HepG2 (cell line): ENCODE results near the gene CACNA2D3. TPM values are rescaled to one million over a fixed set of nuclear protein-coding genes. Genes with fewer than 3 reads are reported as not detected.

ENCODE experiments used
- ATAC-seq: fragments of 200-7000 bp; cut with Tn5 transposase; 3 replicates; pipeline ENCODE4 v1.9.1; 2020; ENCODE audit warnings: mild to moderate bottlenecking, moderate library complexity
- BruUV-seq: library from RNA; stranded (reverse); fragments of 400-500 nt; replicated peaks from 2 replicates; lab custom pipeline; 2021; lab: Mats Ljungman, UMichigan
- CTCF ChIA-PET: fragments of 300-600 bp; formaldehyde crosslinking; extraction: SDS; loops from one replicate; lab custom pipeline; 2021; ENCODE audit warnings: low total read pairs, inconsistent platforms, low intra/inter-chr PET ratio; lab: Yijun Ruan, JAX
- POLR2A ChIA-PET: fragments of 350-600 bp; sonication (Branson Sonifier 250); formaldehyde crosslinking; loops from one replicate; lab custom pipeline; 2020; ENCODE audit warnings: antibody characterized with exemption, inconsistent platforms; lab: Yijun Ruan, JAX
- DNase-seq: peaks from one replicate; pipeline ENCODE4 v3.0.0-alpha.2; 2015; ENCODE audit warnings: low spot score
- FAIRE-seq: peaks from 3 replicates; lab custom pipeline; 2011; peaks lifted over from hg19 to GRCh38; lab: Jason Lieb, UNC
- H2AFZ ChIP-seq: one replicate; pipeline ENCODE4 v1.6.1; 2011; ENCODE audit warnings: low read length, inconsistent platforms
- H3K27ac ChIP-seq: fragments of 300-600 bp; 3 replicates; pipeline ENCODE4 v1.8.0; 2011; ENCODE audit warnings: mixed run types, mild to moderate bottlenecking, mixed read lengths, low read length, inconsistent platforms; ENCODE audit not compliant: insufficient read depth; ENCODE audit errors: extremely low read length
- H3K27me3 ChIP-seq, 2 experiments: fragments of 200-600 bp in 1 of 2; 2 replicates in 1 of 2; 3 replicates in 1 of 2; pipeline versions ENCODE4 v1.6.0 to v1.8.0; 2011; ENCODE audit warnings: low read length in 2 of 2, mild to moderate bottlenecking in 2 of 2, moderate library complexity in 2 of 2, inconsistent platforms in 1 of 2; ENCODE audit not compliant: insufficient read depth in 2 of 2, control insufficient read depth in 1 of 2
- H3K36me3 ChIP-seq, 2 experiments: fragments of 200-600 bp in 1 of 2; replicated peaks in 1 of 2; 2 replicates in 1 of 2; 3 replicates in 1 of 2; pipeline versions ENCODE4 v1.5.1 to v1.8.0; 2011; ENCODE audit warnings: low read length in 2 of 2, inconsistent platforms in 1 of 2; ENCODE audit not compliant: insufficient read depth in 2 of 2, control insufficient read depth in 1 of 2
- H3K4me1 ChIP-seq: 2 replicates; pipeline ENCODE4 v1.5.1; 2012; ENCODE audit warnings: low read length, inconsistent platforms; ENCODE audit not compliant: insufficient read depth
- H3K4me2 ChIP-seq: 2 replicates; pipeline ENCODE4 v1.6.0; 2011; ENCODE audit warnings: low read depth, low read length, inconsistent platforms
- H3K4me3 ChIP-seq, 3 experiments: fragments of 200-600 bp in 1 of 3; sonication (generic), shearing (Covaris generic) in 1 of 3; replicated peaks in 1 of 3; 2 replicates each; pipeline ENCODE4 v1.5.1; 2011 to 2016; ENCODE audit warnings: low read length in 3 of 3, inconsistent platforms in 2 of 3, low read depth in 2 of 3, mild to moderate bottlenecking in 2 of 3, control low read depth in 1 of 3, mixed read lengths in 1 of 3; ENCODE audit not compliant: insufficient read depth in 1 of 3
- H3K79me2 ChIP-seq: one replicate; pipeline ENCODE4 v1.6.1; 2011; ENCODE audit warnings: low read length, inconsistent platforms; ENCODE audit not compliant: insufficient read depth
- H3K9ac ChIP-seq: 2 replicates; pipeline ENCODE4 v1.6.0; 2011; ENCODE audit warnings: mild to moderate bottlenecking, low read depth, low read length, inconsistent platforms; ENCODE audit not compliant: insufficient read depth
- H3K9me3 ChIP-seq: 2 replicates; pipeline ENCODE4 v1.5.1; 2012; ENCODE audit warnings: mild to moderate bottlenecking, low read length
- H4K20me1 ChIP-seq: 2 replicates; pipeline ENCODE4 v1.6.0; 2011; ENCODE audit warnings: inconsistent platforms, mild to moderate bottlenecking, low read length, moderate library complexity; ENCODE audit not compliant: insufficient read depth
- CHCHD3 ChIP-seq: sonication (generic); formaldehyde crosslinking; IDR thresholded peaks from 2 replicates; pipeline ENCODE4 v1.8.0; 2022; ENCODE audit warnings: mild to moderate bottlenecking, missing genetic modification reagents, moderate library complexity
- E2F5 ChIP-seq: sonication (generic); formaldehyde crosslinking; conservative IDR thresholded peaks from 2 replicates; pipeline ENCODE4 v1.4.0; 2020; ENCODE audit warnings: missing genetic modification reagents
- ELF3 ChIP-seq: IDR thresholded peaks from 2 replicates; pipeline ENCODE4 v1.6.1; 2016; ENCODE audit warnings: missing genetic modification reagents, missing compliant biosample characterization
- ELK4 ChIP-seq: sonication (generic); formaldehyde crosslinking; IDR thresholded peaks from 2 replicates; pipeline ENCODE4 v1.9.0; 2021; ENCODE audit warnings: missing genetic modification reagents, borderline replicate concordance
- FOXO4 ChIP-seq: sonication (generic); formaldehyde crosslinking; conservative IDR thresholded peaks from 2 replicates; pipeline ENCODE4 v1.8.1; 2023; ENCODE audit warnings: missing genetic modification reagents
- MAF1 ChIP-seq: sonication (generic); formaldehyde crosslinking; IDR thresholded peaks from 2 replicates; pipeline ENCODE4 v1.5.0; 2020; ENCODE audit warnings: missing genetic modification reagents, borderline replicate concordance
- MIXL1 ChIP-seq: IDR thresholded peaks from 2 replicates; pipeline ENCODE4 v1.6.1; 2016
- SKIL ChIP-seq: sonication (generic); formaldehyde crosslinking; IDR thresholded peaks from 2 replicates; pipeline ENCODE4 v1.8.0; 2022; ENCODE audit warnings: missing genetic modification reagents, mild to moderate bottlenecking, moderate library complexity, borderline replicate concordance
- SP140L ChIP-seq: sonication (generic); formaldehyde crosslinking; IDR thresholded peaks from 2 replicates; pipeline ENCODE4 v1.4.0; 2020; ENCODE audit warnings: missing genetic modification reagents, borderline replicate concordance
- THAP7 ChIP-seq: sonication (generic); formaldehyde crosslinking; IDR thresholded peaks from 2 replicates; pipeline ENCODE4 v1.8.1; 2023; ENCODE audit warnings: mild to moderate bottlenecking, missing genetic modification reagents
- XRCC5 ChIP-seq: fragments of 200-400 bp; formaldehyde crosslinking; optimal IDR thresholded peaks from 2 replicates; pipeline ENCODE3; 2017; ENCODE audit warnings: mild to moderate bottlenecking, low read length
- ZFP1 ChIP-seq: IDR thresholded peaks from 2 replicates; pipeline ENCODE4 v1.6.1; 2016
- ZMYM3 ChIP-seq: sonication (generic); formaldehyde crosslinking; IDR thresholded peaks from 2 replicates; pipeline ENCODE4 v1.5.1; 2020; ENCODE audit warnings: mild to moderate bottlenecking, missing genetic modification reagents
- ZNF280B ChIP-seq: sonication (generic); formaldehyde crosslinking; IDR thresholded peaks from 2 replicates; pipeline ENCODE4 v1.5.0; 2020; ENCODE audit warnings: missing genetic modification reagents, mild to moderate bottlenecking, borderline replicate concordance
- ZSCAN21 ChIP-seq: sonication (generic); formaldehyde crosslinking; IDR thresholded peaks from 2 replicates; pipeline ENCODE4 v1.8.0; 2022; ENCODE audit warnings: mild to moderate bottlenecking, missing genetic modification reagents, moderate library complexity, borderline replicate concordance
- in situ Hi-C: cut with HindIII; loops from 2 replicates; pipeline ENCODE4 v1.10.0; 2017; ENCODE audit warnings: low pct_unique_long_range_greater_than_20kb; ENCODE audit not compliant: extremely low pct_ligation_motif_present
- intact Hi-C: fragments of 100-400 bp; cut with micrococcal nuclease; formaldehyde crosslinking; loops from one replicate; pipeline ENCODE4 v1.10.0; 2022; ENCODE audit not compliant: unreplicated experiment
- polyA plus RNA-seq, 8 experiments: library from polyadenylated mRNA; depleted of rRNA in 3 of 8; stranded (reverse) in 7 of 8; unstranded in 1 of 8; fragments of >200 nt; fragmentation: Illumina TruSeq in 4 of 8; extraction: Trizol in 4 of 8; gene quantifications; 2 replicates each; pipeline versions ENCODE4 v1.2.1 to v1.2.3, GENCODE V29; 2011 to 2016; ENCODE audit warnings: low read depth in 4 of 8, missing spikeins in 1 of 8, mixed read lengths in 1 of 8; ENCODE audit not compliant: insufficient read depth in 1 of 8
- total RNA-seq, 5 experiments: library from RNA; depleted of rRNA; stranded (reverse); fragments of >200 nt; fragmentation: Illumina TruSeq; extraction: Trizol; gene quantifications; 2 replicates each; pipeline ENCODE4 v1.2.3, GENCODE V29; 2016; ENCODE audit warnings: low read depth in 1 of 5

CACNA2D3 gene
- total and polyA plus RNA-seq, 2 of the 13 experiments (the other 11 are each of a cell fraction or from before 2014, with no cell fraction given): not detected

GRCh38 chr3:54185740-54186139 is 63.4 kb downstream of the CACNA2D3 start:
- Histone ChIP-seq H3K9me3 (no peaks in the 10 kb centered on the region), H3K79me2 (no peaks in the 10 kb centered on the region), H3K9ac (no peak overlapping the region), H3K4me3 (no peak overlapping the region), H4K20me1 (0 out of 2 replicates have a peak, but pooled peaks cover 5% of the 10 kb centered on the region), H3K36me3 (no peaks in the 10 kb centered on the region), H3K27me3 (no peaks in the 10 kb centered on the region), H3K27ac (no peak overlapping the region), H3K4me1 (no peaks in the 10 kb centered on the region), H3K4me2 (no peak overlapping the region), H2AFZ (no peak overlapping the region)
- BruUV-seq: no TSS peak
- DNase-seq (no peak), ATAC-seq (no peak), FAIRE-seq (no peak)
- in situ Hi-C loops: no loop called here
- CTCF ChIA-PET: no interaction called here
- POLR2A ChIA-PET: no interaction called here
- TF ChIP-seq MIXL1 (no peak), ZSCAN21 (CRISPR knock-in tag) (no peak), XRCC5 (no peak), FOXO4 (CRISPR knock-in tag) (no peak), SKIL (CRISPR knock-in tag) (no peak), ELF3 (no peak), ZNF280B (no peak), THAP7 (CRISPR knock-in tag) (no peak), ELK4 (CRISPR knock-in tag) (no peak), ZMYM3 (CRISPR knock-in tag) (no peak), ZFP1 (CRISPR knock-in tag) (no peak), SP140L (no peak), MAF1 (CRISPR knock-in tag) (no peak), E2F5 (CRISPR knock-in tag) (no peak), CHCHD3 (no peak)
- intact Hi-C loops: no loop called here
